Fibroblast of pulmonary artery (primary cell): Measurements from ENCODE around the gene TMEM260.

Experiments
- DNase-seq: peaks from one replicate; pipeline ENCODE4 v3.0.0-alpha.2; 2010; ENCODE audit warnings: low read depth
- H3K4me3 ChIP-seq: replicated peaks from 2 replicates; pipeline ENCODE4 v1.5.1; 2011; ENCODE audit warnings: low read depth, mild to moderate bottlenecking, control low read depth, low read length, moderate library complexity
- CTCF ChIP-seq: IDR thresholded peaks from 2 replicates; pipeline ENCODE4 v1.5.1; 2011; ENCODE audit warnings: mild to moderate bottlenecking, control low read depth, low read length, inconsistent platforms; ENCODE audit errors: missing control alignments

The TMEM260 gene

GRCh38 chr14:56580221-56580711 is 668 bp downstream of the TMEM260 start:
- peak; percentile 9 for DNase-seq
- peak overlapping the region; percentile 81 for H3K4me3 ChIP-seq
- no peak for TF ChIP-seq CTCF

- H3K4me3 ChIP-seq, result peak overlapping the region; percentile 81
- no peak for DNase-seq
- no peak for TF ChIP-seq CTCF
Observed at GRCh38 chr14:56581041-56581727, 1.6 kb downstream of the TMEM260 start.

- no peak for TF ChIP-seq CTCF
- no peak overlapping the region for H3K4me3 ChIP-seq
- no peak for DNase-seq
Observed at GRCh38 chr14:56585461-56586084, 6.0 kb downstream of the TMEM260 start.

DNA sequence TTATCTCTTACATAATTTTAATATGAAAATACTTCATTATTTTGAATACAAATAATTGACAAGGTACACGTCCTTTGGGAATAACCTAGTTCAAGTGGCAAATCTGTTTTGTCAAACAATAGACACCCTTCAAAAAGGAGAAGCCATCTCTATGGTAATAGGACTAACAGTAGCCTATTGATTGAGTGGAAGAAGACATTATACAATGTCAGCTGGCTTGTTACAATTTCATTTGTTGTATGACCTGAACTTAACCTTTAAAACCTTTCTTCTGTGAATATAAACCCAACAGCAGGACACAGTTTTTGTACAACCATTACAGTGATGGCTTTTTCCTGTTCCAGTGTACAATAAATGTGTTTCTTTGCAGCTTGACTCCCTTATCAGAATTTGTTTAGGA is 8.1 kb downstream of the TMEM260 start:
- no peak overlapping the region for H3K4me3 ChIP-seq
- no peak for TF ChIP-seq CTCF
- DNase-seq, result no peak

GRCh38 chr14:56590535-56590960 is 10.9 kb downstream of the TMEM260 start:
- DNase-seq, result no peak
- no peak for TF ChIP-seq CTCF
- no peak overlapping the region for H3K4me3 ChIP-seq

GRCh38 chr14:56592746-56593544 is 13.3 kb downstream of the TMEM260 start:
- H3K4me3 ChIP-seq, result no peak overlapping the region
- no peak for TF ChIP-seq CTCF
- no peak for DNase-seq
